Left renal cortex interstitium (tissue), 4 donors: Measurements from ENCODE around the gene TBX10. TPM values are rescaled to one million over a fixed set of nuclear protein-coding genes. Genes with fewer than 3 reads are reported as not detected.
"Not testable (repeated sequence)": the region's sequence is repeated elsewhere in the genome, so short reads cannot be mapped to it uniquely, and the experiment has no call there.

Experiments
- DNase-seq, 4 donors: peaks; one replicate each; pipeline ENCODE4 v3.0.0-alpha.2; 2013; ENCODE audit warnings: low read depth in 4 of 4, low spot score in 2 of 4, missing footprints in 1 of 4
- polyA plus RNA-seq, 4 donors: library from polyadenylated mRNA; unstranded; fragments of 120-200 nt; gene quantifications; one replicate each; pipeline ENCODE4 v1.2.1, GENCODE V29; 2013; ENCODE audit not compliant: insufficient read length in 4 of 4

TBX10 gene
- polyA plus RNA-seq, 4 donors = 0.22 TPM; not detected in 2

DNA sequence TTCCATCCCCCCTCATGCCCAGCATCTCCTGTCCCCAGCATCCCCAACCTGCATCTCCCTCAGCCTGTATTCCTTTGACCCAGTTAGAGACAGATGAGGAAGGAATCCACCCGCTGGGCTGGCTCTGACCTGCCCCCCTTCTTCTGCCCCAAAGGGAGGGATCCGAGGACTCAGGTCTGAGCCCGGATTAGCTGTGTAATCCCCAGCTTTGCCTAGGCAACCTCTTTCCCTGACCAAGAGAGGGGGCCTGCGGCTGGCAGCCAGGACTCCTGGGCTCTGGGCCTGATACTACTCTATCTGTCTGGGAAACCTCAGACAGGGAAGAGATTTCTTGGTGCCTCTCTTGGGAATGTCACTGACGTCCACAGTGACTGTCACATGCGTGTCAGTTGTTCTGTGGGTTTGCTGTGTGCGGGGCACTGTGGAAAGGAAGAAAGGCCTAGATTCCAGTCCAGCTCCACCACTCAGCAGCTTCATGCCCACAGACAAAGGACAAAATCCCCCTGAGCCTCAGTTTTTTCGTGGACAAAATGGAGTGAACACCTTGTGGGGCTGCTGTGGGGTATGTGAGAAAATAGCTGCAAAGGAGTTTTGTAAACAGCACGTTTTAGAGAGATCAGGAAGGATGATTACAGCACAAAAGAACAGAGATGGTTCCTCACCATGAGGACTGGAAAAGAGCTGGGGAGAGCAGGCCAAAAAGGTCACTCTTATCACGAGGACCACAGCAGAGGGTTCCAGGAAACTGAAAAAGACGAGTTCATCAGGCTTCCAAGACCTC lies 34.1 kb downstream of the TBX10 start:
- DNase-seq = no peak

DNA sequence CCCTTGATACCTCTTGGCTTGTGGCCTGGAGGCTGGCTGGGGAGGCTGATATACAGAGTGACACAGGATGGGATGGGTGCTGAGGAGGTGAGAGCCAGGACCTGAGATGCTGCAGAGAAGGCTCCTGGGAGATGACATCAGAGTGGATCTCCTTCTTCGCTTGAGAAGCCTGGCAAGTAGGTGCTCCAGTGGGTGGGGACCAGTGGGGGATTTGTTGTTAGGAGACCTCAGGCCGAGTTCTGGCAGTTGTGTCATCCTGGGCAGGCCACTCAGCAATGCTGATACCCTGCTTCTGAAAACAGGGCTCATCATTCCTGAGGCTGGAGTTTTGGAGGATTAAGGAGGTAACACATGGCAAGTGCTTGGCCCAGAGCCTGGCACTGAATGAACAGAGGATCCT lies 34.7 kb downstream of the TBX10 start:
- DNase-seq = no peak

DNA sequence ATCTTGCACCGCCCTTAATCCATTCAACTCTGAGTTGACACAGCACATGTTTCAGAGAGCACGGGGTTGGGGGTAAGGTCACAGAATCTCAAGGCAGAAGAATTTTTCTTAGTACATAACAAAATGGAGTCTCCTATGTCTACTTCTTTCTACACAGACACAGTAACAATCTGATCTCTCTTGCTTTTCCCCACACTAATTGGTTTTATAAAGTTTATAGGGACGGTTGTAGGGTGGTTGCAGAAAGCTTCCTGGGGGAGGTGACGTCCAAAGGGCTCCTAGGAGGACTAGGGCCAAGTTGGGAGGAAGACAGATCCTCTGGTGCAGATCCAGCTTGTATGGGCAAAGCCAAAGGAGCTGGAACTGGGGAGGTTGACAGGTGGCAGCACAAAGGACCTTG lies 35.4 kb downstream of the TBX10 start:
- not testable (repeated sequence) for DNase-seq

DNA sequence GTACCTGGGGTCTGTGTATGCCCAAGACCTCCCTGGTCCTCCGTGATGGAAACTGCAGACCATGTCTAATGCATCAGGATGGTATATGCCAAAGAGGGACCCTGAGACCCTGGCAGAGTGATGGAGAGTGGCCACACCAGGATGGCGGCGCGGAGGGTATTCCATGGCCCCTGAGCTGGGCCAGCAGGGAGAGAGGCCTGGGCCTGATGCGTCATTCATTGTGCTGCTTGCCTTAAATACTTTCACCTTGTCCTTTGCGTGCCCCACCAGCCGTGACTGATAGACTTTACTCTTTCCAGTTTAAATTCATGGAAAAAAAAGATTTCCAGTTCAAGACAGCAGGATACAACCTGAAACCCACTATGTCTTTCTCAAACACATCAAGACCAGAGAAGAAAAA lies 38.5 kb downstream of the TBX10 start:
- no peak for DNase-seq

DNA sequence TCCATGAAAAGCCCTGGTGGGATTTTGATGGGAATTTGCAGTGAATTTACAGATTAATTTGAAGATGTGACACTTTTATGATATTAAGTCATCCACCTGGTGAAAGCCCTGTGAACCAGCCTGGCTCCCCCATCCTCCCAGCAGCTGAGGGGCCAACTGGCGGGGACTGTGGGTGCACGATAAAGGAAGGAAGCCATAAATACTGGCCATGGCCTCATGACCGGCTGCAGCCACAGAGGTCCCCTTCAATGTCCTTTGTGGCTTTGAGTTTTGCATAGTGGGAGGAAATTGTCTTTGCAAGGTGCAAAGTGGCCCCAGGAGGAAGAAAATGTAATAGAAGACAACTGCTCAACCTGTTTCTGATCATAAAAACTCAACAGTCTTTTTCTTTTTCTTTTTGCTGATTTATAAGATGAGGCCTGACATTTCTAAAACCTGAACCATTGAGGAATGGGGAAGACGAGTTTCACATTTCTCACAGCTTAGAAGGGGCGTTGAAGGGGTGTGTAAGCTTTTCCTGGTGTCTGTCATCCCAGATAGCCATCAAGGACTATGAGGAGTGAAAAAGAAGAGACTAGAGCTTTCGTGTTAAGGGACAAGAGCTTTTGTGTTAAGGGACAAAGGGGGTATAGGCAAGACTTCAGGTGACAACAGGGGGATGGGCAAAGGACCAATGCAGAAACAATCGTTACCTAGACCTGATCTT lies 39.1 kb downstream of the TBX10 start:
- no peak for DNase-seq

DNA sequence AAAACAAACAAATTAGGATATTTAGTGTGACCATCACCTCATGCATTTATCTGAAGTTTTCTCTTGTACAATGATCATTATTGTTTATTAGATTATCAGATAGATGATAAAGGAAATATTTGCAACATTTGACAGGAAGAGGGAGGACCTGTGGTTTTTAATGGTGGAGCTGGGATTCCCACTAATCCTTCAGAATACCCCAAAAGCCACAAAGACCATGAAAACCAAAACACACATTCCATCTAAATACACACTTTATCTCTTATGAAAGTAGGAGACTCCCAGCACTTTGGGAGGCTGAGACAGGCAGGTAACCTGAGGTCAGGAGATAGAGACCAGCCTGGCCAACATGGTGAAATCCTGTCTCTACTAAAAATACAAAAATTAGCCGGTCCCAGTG lies 40.4 kb downstream of the TBX10 start:
- DNase-seq = no peak

DNA sequence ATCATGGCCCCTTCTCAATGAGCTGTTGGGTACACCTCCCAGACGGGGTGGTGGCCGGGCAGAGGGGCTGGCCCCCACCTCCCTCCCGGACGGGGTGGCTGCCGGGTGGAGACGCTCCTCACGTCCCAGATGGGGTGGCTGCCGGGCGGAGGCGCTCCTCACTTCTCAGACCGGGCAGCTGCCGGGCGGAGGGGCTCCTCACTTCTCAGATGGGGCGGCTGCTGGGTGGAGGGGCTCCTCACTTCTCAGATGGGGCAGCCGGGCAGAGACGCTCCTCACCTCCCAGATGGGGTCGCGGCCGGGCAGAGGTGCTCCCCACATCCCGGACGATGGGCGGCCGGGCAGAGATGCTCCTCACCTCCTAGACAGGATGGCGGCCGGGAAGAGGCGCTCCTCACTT lies 41.6 kb downstream of the TBX10 start:
- DNase-seq = not testable (repeated sequence)

DNA sequence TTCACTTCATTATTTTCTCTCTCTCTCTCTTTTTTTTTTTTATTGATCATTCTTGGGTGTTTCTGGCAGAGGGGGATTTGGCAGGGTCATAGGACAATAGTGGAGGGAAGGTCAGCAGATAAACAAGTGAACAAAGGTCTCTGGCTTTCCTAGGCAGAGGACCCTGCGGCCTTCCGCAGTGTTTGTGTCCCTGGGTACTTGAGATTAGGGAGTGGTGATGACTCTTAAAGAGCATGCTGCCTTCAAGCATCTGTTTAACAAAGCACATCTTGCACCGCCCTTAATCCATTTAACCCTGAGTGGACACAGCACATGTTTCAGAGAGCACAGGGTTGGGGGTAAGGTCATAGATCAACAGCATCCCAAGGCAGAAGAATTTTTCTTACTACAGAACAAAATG lies 42.1 kb downstream of the TBX10 start:
- not testable (repeated sequence) for DNase-seq

DNA sequence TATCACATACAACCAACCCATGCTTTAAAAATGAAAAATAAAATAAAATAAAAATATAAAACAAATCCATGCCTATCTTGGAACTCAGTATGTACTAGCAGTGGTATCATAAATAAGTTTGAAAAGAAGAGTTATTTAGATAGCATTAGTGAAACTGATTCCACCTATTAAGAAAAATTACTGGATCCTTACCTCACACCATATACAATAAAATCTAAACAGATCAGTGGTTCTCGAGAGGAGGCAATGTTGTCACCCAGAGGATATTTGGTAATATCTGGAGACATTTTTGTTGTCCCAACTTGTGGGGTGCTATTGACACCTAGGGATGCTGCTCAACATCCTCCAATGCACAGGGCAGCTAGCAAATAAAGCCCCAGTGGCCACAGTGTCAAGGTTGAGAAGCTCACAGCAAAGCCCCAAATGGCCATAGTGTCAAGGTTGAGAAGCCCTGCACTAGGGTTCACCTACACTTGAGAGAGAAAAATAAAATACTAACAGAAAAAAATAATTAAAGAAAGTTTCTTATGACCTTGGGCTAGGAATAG lies 42.7 kb downstream of the TBX10 start:
- no peak for DNase-seq

DNA sequence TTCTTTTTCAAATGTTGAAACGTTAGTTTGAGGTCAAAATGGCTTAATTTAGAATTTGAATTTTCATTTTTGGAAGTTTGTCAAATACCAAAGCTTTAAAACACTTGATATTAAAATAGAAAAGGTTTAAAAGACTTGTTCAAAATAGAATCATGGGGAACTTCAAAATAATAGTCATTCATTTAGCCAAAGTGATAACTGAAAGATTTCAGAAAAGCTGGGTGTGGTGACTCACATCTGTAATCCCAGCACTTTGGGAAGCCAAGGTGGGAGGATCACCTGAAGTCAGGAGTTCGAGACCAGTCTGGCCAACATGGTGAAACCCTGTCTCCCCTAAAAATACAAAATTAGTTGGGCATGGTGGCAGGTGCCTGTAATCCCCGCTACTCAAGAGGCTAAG lies 45.1 kb downstream of the TBX10 start:
- no peak for DNase-seq

DNA sequence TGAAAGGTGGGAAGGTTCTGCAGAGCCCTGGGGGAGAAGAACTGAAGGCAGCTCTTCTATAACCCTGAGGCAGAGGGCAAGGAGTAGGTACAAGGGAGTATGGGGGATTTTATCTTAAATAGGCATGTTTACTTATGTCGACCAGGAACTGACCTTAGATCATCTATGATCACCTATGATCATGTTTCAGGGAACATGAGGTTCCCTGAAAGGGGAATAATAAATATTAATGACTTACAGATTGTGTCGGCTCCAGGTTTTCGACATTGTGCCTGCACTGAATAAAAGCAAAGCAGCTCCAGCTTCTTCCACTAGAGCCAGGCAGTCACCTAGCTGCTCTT lies 46.0 kb downstream of the TBX10 start:
- DNase-seq = no peak

DNA sequence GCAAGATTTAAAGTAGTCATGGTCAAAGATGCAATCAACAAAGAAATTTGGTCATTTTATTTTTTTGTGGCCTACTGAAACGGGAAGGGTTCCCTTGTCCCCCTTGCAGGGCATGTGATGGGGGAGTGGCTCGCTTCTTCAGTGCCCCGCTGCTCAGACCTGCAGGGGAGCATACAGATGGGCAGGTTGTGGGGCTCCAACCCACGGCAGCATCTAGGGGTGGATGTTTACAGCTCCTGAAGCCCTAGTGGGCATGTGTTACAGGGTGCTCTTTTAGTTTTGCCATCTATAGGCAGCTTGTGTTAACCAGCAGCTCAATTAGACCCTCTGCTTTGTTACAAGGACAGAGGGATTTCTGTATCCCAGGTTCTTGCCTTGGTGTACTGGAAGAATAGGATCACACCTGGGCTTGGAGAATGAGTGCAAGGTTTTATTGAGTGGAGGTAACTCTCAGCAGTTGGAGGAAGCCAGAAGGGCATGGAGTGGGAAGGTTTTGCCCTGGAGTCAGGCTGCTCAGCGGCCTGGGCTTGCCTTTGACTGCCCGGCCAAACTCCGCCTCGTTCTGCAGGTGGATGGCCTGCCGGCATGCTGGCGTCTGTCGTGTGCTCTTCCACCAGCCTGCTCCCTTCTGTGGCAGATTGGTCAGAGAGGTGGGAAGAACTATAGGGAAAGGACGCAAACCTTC lies 46.5 kb downstream of the TBX10 start:
- DNase-seq = no peak

DNA sequence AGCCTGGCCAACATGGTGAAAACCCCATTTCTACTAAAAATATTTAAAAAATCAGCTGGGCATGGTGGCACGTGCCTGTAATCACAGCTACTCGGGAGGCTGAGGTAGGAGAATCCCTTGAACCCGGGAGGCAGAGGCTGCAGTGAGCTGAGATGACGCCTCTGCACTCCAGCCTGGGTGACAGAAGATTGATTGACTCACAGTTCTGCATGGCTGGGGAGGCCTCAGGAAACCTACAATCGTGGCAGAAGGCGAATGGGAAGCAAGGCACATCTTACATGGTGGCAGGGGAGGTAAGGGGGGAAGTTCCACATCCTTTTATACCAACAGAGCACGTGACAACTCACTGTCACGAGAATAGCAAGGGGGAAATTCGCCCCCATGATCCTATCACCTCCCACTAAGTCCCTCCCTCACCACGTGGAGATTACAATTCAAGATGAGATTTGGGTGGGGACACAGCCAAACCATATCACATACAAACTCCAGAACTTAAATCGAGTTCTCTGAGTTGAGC lies 50.6 kb downstream of the TBX10 start:
- DNase-seq = not testable (repeated sequence)

DNA sequence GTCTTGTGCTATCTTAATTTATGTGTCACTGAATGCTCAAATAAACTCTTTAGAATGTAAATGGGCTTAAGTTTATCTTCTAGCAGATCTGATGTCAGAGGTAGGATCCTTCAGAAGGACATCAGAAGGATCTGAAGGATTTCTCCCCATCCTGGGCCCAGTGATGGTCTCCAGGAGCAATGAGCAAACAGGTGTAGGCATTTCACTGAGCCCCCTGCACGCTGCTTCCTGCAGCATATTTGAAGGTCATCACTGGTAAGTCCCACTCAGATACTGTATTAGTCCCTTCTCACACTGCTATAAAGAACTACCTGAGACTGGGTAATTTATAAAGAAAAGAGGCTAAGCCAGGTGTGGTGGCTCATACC lies 51.4 kb downstream of the TBX10 start:
- no peak for DNase-seq

DNA sequence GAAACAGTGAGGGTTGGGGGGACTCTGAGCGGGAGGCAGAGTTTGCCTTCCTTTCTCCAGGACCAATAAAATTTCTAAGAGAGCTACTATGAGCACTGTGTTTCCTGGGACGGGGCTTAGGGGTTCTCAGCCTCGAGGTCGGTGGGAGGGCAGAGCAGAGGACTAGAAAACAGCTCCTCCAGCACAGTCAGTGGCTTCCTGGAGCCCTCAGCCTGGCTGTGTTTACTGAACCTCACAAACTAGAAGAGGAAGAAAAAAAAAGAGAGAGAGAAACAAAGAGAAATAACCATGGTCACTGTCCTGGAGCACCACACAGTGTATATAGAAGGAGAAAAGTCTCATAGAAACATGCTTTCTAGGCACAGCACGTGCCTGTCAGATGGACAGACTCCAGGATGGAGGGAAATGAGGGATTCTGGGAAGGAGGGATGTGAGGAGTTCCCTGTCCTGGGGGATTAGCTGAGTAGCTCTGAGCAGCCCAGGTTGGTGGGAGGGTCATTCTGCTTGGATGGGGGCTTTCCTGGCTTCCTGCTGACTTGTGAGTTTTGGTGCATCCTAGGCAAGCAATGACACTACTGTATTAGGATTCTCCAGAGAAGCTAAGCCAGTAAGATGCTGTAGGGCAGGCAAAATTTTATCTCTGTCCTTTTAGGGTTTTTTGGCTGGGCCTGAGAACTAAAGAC lies 52.9 kb downstream of the TBX10 start:
- no peak for DNase-seq

DNA sequence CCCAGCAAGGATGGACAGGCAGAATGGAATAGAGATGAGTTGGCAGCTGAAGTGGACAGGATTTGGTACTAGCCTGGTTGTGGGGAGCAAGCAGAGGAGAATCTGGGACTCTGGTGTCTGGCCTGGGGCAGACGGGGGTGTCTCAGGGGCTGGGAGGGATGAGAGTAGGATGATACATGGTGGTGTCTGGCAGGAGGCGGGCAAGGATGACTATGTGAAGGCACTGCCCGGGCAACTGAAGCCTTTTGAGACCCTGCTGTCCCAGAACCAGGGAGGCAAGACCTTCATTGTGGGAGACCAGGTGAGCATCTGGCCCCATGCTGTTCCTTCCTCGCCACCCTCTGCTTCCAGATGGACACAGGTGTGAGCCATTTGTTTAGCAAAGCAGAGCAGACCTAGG lies 53.7 kb downstream of the TBX10 start:
- DNase-seq = no peak

DNA sequence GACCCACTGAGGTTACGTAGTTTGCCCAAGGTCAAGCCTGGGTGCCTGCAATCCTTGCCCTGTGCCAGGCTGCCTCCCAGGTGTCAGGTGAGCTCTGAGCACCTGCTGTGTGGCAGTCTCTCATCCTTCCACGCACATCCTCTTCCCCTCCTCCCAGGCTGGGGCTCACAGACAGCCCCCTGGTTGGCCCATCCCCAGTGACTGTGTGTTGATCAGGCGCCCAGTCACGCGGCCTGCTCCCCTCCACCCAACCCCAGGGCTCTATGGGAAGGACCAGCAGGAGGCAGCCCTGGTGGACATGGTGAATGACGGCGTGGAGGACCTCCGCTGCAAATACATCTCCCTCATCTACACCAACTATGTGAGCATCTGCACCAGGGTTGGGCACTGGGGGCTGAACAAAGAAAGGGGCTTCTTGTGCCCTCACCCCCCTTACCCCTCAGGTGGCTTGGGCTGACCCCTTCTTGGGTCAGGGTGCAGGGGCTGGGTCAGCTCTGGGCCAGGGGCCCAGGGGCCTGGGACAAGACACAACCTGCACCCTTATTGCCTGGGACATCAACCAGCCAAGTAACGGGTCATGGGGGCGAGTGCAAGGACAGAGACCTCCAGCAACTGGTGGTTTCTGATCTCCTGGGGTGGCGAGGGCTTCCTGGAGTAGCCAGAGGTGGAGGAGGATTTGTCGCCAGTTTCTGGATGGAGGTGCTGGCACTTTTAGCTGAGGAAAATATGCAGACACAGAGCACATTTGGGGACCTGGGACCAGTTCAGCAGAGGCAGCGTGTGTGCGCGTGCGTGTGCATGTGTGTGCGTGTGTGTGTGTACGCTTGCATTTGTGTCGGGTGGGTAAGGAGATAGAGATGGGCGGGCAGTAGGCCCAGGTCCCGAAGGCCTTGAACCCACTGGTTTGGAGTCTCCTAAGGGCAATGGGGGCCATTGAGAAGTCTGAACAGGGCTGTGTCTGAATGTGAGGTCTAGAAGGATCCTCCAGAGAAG lies 54.4 kb downstream of the TBX10 start:
- no peak for DNase-seq

DNA sequence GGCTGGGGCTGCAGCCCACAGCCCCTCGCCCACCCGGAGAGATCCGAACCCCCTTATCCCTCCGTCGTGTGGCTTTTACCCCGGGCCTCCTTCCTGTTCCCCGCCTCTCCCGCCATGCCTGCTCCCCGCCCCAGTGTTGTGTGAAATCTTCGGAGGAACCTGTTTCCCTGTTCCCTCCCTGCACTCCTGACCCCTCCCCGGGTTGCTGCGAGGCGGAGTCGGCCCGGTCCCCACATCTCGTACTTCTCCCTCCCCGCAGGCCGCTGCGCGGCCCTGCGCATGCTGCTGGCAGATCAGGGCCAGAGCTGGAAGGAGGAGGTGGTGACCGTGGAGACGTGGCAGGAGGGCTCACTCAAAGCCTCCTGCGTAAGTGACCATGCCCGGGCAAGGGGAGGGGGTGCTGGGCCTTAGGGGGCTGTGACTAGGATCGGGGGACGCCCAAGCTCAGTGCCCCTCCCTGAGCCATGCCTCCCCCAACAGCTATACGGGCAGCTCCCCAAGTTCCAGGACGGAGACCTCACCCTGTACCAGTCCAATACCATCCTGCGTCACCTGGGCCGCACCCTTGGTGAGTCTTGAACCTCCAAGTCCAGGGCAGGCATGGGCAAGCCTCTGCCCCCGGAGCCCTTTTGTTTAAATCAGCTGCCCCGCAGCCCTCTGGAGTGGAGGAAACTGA lies 55.2 kb downstream of the TBX10 start:
- no peak for DNase-seq
